Spleen (tissue), 7 donors: ENCODE data around the gene NPDC1.

ENCODE experiments used
- CTCF ChIP-seq, 11 experiments: fragments of 200-600 bp in 7 of 11; fragments of 450-650 bp in 4 of 11; sonication (generic) in 4 of 11; IDR thresholded peaks in 8 of 11; conservative IDR thresholded peaks in 3 of 11; 1 replicate in 7 of 11; 2 replicates in 4 of 11; pipeline versions ENCODE4 v1.4.0 to v1.8.0; 2016 to 2021; ENCODE audit warnings: antibody characterized with exemption in 11 of 11, inconsistent platforms in 4 of 11, mild to moderate bottlenecking in 1 of 11
- POLR2A ChIP-seq, 3 donors: fragments of 450-650 bp; IDR thresholded peaks; one replicate each; pipeline ENCODE4 v1.5.1; 2017; ENCODE audit warnings: antibody characterized with exemption in 3 of 3, mild to moderate bottlenecking in 1 of 3
- POLR2AphosphoS5 ChIP-seq, 3 donors: sonication (generic); formaldehyde crosslinking; IDR thresholded peaks; one replicate each; pipeline ENCODE4 v1.5.1; 2017; ENCODE audit warnings: antibody characterized with exemption in 3 of 3
- donor health status: DM: no; HTN: no; CAD: no; lungs with moderate emphysema.
- donor health status: DM: no; HTN: no; CAD: no.
- donor health status: DM: no; HTN: no; CAD: no.

- TF ChIP-seq CTCF (IDR thresholded peaks at IDR 0.05 in 8 of 11, conservative IDR thresholded peaks at IDR 0.05 in 3 of 11) (no peak), POLR2A (IDR thresholded peaks at IDR 0.05) (no peak), POLR2AphosphoS5 (IDR thresholded peaks at IDR 0.05) (no peak)
Observed at GRCh38 chr9:137023157-137023556, 22.8 kb downstream of the NPDC1 start.
